Measurements from ENCODE around the gene ALK. TPM values are rescaled to one million over a fixed set of nuclear protein-coding genes. Genes with fewer than 3 reads are reported as not detected.

ALK gene
- total and polyA plus RNA-seq, 2 donors (not counting 1 experiment from before 2014, with no cell fraction given) = under 0.01 to 0.02 TPM

DNA sequence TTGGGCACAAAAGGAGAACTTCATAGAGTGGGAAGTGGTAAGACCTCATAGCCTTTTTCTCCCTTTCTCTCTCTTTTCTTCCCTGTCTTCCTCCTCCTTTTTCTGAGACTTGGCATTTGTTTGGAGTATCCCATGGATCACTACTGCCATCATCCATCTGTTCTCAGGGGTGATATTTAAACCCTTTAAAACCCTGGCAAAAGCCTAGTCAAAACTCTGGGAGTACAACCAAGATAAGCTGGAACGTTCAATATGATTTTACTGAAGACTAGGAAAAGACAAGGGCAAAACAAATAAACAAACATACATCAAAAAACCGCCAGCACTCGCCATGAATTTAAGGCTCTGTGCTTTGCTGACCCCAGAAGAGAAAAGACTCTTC lies 552.7 kb downstream of the ALK start:
- Histone ChIP-seq H3K27me3 (ENCODE audit: control insufficient read depth, insufficient read depth, low read length) (peaks cover 5% of the 10 kb centered on the region), H2AFZ (ENCODE audit: low read length) (no peak overlapping the region), H4K20me1 (ENCODE audit: control insufficient read depth, extremely low read depth, insufficient read depth, low read length) (no peaks in the 10 kb centered on the region), H3K4me1 (ENCODE audit: control insufficient read depth, extremely low read depth, insufficient read depth, low read length) (no peaks in the 10 kb centered on the region), H3K4me2 (ENCODE audit: extremely low read depth, insufficient read depth, low read length) (no peak overlapping the region), H3K79me2 (ENCODE audit: control insufficient read depth, insufficient read depth, low read length) (no peaks in the 10 kb centered on the region), H3K9me3 (ENCODE audit: control insufficient read depth, insufficient read depth, low read depth, low read length) (no peaks in the 10 kb centered on the region), H3K27ac (ENCODE audit: insufficient read depth, low read length) (no peak overlapping the region), H3K9ac (ENCODE audit: insufficient read depth, low read length) (no peak overlapping the region), H3K36me3 (ENCODE audit: control insufficient read depth, insufficient read depth, low read length) (no peaks in the 10 kb centered on the region), H3K4me3 (replicated peaks in 1 of 4; ENCODE audit: control extremely low read depth in 1 of 4, insufficient read depth in 1 of 4, low read depth in 3 of 4, low read length in 4 of 4) (no peak overlapping the region)
- DNase-seq (ENCODE audit: low read depth in 2 of 2) = no peak
- TF ChIP-seq, protein P1, sequence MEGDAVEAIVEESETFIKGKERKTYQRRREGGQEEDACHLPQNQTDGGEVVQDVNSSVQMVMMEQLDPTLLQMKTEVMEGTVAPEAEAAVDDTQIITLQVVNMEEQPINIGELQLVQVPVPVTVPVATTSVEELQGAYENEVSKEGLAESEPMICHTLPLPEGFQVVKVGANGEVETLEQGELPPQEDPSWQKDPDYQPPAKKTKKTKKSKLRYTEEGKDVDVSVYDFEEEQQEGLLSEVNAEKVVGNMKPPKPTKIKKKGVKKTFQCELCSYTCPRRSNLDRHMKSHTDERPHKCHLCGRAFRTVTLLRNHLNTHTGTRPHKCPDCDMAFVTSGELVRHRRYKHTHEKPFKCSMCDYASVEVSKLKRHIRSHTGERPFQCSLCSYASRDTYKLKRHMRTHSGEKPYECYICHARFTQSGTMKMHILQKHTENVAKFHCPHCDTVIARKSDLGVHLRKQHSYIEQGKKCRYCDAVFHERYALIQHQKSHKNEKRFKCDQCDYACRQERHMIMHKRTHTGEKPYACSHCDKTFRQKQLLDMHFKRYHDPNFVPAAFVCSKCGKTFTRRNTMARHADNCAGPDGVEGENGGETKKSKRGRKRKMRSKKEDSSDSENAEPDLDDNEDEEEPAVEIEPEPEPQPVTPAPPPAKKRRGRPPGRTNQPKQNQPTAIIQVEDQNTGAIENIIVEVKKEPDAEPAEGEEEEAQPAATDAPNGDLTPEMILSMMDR (conservative IDR thresholded peaks at IDR 0.05 in 1 of 2, IDR thresholded peaks at IDR 0.05 in 1 of 2; ENCODE audit: low read depth in 1 of 2, low read length in 2 of 2) = no peak
- no peak for TF ChIP-seq EZH2 (IDR thresholded peaks at IDR 0.05; ENCODE audit: low read length, missing control alignments)

DNA sequence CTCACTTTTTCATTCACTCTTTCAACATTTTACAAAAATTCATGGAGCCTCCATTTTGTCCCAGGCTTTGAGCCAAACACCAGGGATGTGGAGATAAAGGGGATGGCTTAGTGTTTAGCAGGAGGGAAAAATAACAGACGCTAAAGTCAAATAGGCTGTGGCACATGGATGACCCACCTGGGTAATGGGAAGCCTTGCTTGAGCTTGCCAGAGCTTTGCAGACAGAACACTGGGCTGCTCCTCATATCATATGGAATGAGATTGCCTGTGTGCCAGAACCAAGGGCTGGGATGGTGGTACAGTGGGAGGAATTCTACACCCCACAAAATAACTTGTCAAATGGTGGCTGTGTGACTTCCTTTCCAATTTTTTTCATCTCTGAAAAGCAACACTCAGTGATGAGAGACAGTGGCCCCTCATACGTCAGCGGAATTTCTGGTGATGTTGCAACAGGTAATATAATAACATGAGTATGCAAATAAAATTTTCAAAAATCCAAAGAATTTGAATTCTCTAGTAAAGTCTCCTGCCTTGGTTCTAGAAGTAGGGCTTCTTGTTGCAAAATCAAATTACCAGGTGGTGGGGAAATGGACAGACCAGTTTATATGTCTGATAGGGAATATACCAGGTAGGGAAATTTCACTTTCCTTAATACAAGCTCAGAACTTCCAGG lies 553.3 kb downstream of the ALK start:
- H3K4me1 ChIP-seq (ENCODE audit: control insufficient read depth, extremely low read depth, insufficient read depth, low read length) = no peaks in the 10 kb centered on the region
- H4K20me1 ChIP-seq (ENCODE audit: control insufficient read depth, extremely low read depth, insufficient read depth, low read length) = no peaks in the 10 kb centered on the region
- no peak overlapping the region for H3K4me2 ChIP-seq (ENCODE audit: extremely low read depth, insufficient read depth, low read length)
- H3K79me2 ChIP-seq (ENCODE audit: control insufficient read depth, insufficient read depth, low read length) = no peaks in the 10 kb centered on the region
- no peak for TF ChIP-seq EZH2 (IDR thresholded peaks at IDR 0.05; ENCODE audit: low read length, missing control alignments)
- TF ChIP-seq, protein P1 (conservative IDR thresholded peaks at IDR 0.05 in 1 of 2, IDR thresholded peaks at IDR 0.05 in 1 of 2; ENCODE audit: low read depth in 1 of 2, low read length in 2 of 2) = no peak
- no peak overlapping the region for H3K4me3 ChIP-seq (replicated peaks in 1 of 4; ENCODE audit: control extremely low read depth in 1 of 4, insufficient read depth in 1 of 4, low read depth in 3 of 4, low read length in 4 of 4)
- no peak overlapping the region for H2AFZ ChIP-seq (ENCODE audit: low read length)
- H3K36me3 ChIP-seq (ENCODE audit: control insufficient read depth, insufficient read depth, low read length) = no peaks in the 10 kb centered on the region
- no peak for DNase-seq (ENCODE audit: low read depth in 2 of 2)
- peaks cover 5% of the 10 kb centered on the region for H3K27me3 ChIP-seq (ENCODE audit: control insufficient read depth, insufficient read depth, low read length)
- H3K9me3 ChIP-seq (ENCODE audit: control insufficient read depth, insufficient read depth, low read depth, low read length) = no peaks in the 10 kb centered on the region
- H3K27ac ChIP-seq (ENCODE audit: insufficient read depth, low read length) = no peak overlapping the region
- H3K9ac ChIP-seq (ENCODE audit: insufficient read depth, low read length) = no peak overlapping the region

DNA sequence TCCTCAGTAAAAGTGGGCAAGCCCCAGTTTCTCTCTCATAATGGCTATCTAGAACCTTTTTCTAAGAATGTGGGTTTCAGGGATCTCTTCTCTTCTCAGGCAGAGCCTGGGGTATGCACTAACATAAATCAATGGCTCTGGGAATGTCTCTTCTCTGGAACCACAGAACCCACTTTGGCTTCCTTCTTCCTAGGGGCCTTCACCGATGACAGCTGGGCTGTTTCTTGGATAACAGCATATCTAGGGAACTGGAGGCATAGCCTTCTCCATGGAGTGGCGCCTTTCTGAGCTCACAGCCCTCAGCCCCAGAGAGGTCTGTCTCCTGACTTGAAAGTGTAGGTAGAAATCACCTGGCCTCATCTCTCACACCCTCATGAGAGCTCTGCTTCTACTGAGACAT lies 558.3 kb downstream of the ALK start:
- H3K4me2 ChIP-seq (ENCODE audit: extremely low read depth, insufficient read depth, low read length) = no peak overlapping the region
- no peak for DNase-seq (ENCODE audit: low read depth in 2 of 2)
- H4K20me1 ChIP-seq (ENCODE audit: control insufficient read depth, extremely low read depth, insufficient read depth, low read length) = no peaks in the 10 kb centered on the region

More for the DNA sequence above, 558.3 kb downstream of the ALK start:
- Histone ChIP-seq H3K27me3 (ENCODE audit: control insufficient read depth, insufficient read depth, low read length) (peaks cover 2% of the 10 kb centered on the region), H3K9ac (ENCODE audit: insufficient read depth, low read length) (no peak overlapping the region), H3K4me1 (ENCODE audit: control insufficient read depth, extremely low read depth, insufficient read depth, low read length) (no peaks in the 10 kb centered on the region), H2AFZ (ENCODE audit: low read length) (no peak overlapping the region), H3K79me2 (ENCODE audit: control insufficient read depth, insufficient read depth, low read length) (no peaks in the 10 kb centered on the region), H3K27ac (ENCODE audit: insufficient read depth, low read length) (no peak overlapping the region), H3K9me3 (ENCODE audit: control insufficient read depth, insufficient read depth, low read depth, low read length) (no peaks in the 10 kb centered on the region), H3K4me3 (replicated peaks in 1 of 4; ENCODE audit: control extremely low read depth in 1 of 4, insufficient read depth in 1 of 4, low read depth in 3 of 4, low read length in 4 of 4) (no peak overlapping the region), H3K36me3 (ENCODE audit: control insufficient read depth, insufficient read depth, low read length) (no peaks in the 10 kb centered on the region)
- TF ChIP-seq, protein P1 (conservative IDR thresholded peaks at IDR 0.05 in 1 of 2, IDR thresholded peaks at IDR 0.05 in 1 of 2; ENCODE audit: low read depth in 1 of 2, low read length in 2 of 2) = no peak
- TF ChIP-seq EZH2 (IDR thresholded peaks at IDR 0.05; ENCODE audit: low read length, missing control alignments) = no peak
